Inflammatory macrophage (primary cell): ENCODE measurements around the gene MEAF6.
"Not testable (repeated sequence)": the region's sequence is repeated elsewhere in the genome, so short reads cannot be mapped to it uniquely, and the experiment has no call there.

Source experiments
- DNase-seq, 2 donors: peaks; one replicate each; pipeline ENCODE4 v3.0.0-alpha.2; 2020 to 2022

The MEAF6 gene

DNA sequence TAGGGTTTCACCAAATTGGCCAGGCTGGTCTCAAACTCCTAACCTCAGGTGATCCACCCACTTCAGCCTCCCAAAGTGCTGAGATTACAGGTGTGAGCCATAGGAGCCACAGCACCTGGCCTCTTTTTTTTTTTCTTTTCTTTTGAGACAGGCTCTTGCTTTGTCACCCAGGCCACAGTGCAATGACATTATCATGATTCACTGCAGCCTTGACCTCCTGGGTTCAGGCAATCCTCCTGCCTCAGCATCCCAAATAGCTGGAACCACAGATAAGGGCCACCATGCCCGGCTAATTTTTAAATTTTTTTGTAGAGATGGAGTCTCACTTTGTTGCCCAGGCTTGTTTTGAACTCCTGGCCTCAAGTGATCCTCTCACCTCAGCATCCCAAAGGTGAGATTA lies 15.3 kb upstream of the MEAF6 start:
- not testable (repeated sequence) for DNase-seq

DNA sequence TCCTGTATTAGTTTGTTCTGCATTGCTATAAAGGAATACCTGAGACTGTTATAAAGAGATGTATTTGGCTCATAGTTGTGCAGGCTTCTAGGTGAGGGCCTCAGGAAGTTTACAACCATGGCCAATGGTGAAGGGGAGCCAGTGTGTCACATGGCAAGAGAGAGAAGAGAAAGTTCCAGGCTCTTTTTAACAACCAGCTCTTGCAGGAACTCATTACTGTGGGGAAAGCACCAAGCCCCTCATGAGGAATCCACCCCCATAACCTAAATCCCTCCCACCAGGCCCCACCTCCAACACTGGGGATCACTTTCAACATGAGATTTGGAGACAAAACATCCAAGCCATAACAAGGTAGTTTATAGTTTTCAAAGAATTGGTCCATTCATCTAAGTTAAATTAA lies 5.0 kb upstream of the MEAF6 start:
- no peak for DNase-seq

DNA sequence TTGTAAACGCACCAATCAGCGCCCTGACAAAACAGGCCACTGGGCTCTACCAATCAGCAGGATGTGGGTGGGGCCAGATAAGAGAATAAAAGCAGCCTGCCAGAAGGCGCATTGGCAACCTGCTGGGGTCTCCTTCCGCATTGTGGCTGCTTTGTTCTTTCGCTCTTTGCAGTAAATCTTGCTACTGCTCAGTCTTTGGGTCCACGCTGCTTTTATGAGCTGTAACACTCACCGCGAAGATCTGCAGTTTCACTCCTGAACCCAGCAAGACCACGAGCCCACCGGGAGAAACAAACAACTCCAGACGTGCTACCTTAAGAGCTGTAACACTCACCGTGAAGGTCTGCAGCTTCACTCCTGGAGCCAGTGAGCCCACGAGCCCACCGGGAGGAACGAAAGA lies 4.4 kb upstream of the MEAF6 start:
- not testable (repeated sequence) for DNase-seq

DNA sequence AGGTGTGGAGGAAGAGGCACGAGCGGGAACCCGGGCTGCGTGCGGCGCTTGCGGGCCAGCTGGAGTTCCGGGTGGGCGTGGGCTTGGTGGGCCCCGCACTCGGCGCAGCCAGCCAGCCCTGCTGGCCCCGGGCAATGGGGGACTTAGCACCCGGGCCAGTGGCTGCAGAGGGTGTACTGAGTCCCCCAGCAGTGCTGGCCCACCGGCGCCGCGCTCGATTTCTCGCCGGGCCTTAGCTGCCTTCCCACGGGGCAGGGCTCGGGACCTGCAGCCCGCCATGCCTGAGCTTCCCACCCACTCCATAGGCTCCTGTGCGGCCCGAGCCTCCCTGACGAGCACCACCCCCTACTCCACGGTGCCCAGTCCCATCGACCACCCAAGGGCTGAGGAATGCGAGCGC lies 3.7 kb upstream of the MEAF6 start:
- DNase-seq, result not testable (repeated sequence)

DNA sequence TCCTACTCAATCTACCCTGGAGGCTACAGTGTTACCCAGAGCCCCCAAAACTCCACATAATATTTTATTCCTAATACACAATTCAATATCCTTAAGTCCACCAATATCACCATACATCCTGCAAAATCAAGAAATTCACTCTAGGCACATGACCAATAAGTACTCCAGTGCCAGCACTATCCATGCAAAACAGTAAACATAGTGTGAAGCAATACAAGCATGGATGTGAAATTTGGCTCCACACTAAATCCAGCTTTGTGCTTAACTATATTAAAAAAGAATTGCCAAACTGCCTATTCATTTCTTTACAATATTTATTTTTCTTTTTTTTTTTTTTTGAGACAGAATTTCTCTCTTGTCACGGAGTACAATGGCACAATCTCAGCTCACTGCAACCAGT lies 3.0 kb upstream of the MEAF6 start:
- DNase-seq, result no peak

DNA sequence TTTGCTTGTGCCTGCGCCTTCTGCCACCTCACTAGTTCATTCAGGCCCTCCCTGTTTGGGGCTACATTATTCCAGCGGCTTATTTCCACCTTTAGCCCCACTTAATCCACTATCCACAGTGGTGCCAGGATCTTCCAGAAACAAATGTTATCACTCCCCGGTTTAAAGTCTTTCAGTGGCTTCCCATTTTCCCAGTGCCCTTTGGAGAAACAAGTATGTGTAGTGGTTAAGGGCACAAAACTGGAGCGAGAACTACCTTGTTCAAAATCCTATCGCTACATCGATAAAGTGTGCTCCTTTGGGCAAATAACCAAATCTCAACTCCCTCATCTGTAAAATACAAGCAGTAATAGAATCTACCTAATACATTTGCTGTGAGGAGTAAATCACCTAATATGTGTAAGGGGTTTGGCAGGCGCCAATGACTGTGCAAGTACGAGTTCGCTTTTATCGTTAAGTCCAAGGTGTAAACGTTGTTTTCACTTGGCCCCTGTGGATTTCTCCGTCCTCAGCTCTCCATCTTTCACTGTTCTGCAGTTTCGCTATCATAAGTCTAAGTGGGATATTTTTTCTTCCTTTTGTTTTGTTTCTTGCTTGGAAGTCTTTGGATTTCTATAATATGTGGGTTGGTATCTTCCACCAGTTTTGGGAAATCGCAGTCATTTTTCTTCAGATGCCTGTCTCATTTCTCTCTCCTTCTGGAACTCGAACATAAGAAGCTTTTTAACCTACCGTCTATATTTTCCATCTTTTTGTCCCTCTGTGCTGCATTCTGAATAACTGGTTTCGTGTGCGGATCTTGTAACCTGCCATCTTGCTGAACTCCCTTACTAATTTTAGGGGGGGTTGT lies 844 bp upstream of the MEAF6 start:
- DNase-seq, result no peak

DNA sequence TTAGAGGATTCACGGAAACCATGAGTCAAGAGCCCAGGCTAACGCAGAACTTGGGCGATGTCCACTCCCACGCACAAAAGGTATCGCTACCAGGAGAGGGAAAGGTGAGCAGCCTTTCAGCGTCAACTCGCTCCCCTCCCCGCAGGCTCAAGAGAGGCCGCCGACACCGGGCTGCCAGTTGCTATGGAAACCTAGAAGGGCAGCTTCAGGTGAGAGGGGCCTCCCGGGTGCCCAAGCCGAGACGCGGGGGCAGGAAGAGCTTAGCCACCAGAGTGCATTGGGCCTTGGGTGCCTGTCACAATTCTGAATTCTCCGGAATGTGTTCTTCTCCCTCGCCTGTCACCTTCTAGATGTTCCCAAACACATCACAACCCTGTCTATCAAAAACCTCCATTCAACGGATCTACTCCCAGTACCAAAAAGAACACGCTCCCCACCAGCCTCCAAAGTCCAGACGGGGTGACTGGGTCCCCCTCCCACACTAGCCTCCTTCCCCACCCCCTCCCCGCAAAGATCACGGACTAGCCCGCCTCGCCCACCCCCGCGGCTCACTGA lies 694 bp downstream of the MEAF6 start:
- no peak for DNase-seq

DNA sequence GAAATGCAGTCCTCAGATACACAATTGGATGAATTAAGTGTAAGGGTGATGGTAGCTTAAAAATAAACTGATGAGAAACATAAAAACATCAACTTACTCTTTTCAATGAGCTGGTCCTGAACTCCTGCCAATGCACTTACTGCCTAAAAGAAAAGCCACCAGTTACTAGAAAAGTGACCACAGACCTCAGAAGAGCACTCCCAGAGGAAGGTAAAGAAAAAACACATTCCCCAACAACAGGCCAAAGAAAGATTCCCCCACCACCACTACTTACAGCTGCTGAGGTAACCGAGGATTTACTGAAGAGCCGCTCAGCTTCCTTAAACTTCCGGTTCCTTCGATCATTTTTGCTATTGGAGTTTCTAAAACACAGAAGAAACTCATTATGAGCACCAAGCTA lies 5.4 kb downstream of the MEAF6 start:
- DNase-seq, result no peak

DNA sequence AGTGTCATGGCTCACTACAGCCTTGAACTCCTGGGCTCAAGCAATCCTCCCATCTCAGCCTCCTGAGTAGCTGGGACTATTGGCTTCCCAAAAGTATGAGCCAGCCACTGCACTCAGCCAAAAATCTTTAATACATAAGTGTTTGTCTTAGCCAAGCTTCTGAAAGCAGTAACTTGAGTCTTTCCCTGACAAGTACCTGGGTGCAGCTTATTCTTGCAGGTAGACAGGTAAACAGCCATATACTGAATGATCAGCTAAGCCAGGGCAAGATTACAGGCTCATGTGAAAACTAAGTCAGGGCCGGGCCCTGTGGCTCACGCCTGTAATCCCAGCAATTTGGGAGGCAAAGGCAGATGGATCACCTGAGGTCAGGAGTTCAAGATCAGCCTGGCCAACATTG lies 7.8 kb downstream of the MEAF6 start:
- no peak for DNase-seq

DNA sequence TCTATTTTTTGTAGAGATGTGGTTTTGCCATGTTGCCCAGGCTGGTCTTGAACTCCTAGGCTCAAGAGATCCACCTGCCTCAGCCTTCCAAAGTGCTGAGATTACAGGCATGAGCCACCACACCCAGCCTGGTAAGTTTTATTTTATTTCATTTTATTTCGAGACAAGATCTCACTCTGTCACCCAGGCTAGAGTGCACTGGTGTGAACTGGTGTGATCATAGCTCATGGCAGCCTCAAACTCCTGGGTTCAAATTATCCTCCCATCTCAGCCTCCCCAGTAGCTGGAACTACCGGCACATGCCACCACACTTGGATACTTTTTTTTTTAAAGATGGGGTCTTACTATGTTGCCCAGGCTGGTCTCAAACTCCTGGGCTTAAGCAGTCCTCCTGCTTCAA lies 11.8 kb downstream of the MEAF6 start:
- DNase-seq, result not testable (repeated sequence)

DNA sequence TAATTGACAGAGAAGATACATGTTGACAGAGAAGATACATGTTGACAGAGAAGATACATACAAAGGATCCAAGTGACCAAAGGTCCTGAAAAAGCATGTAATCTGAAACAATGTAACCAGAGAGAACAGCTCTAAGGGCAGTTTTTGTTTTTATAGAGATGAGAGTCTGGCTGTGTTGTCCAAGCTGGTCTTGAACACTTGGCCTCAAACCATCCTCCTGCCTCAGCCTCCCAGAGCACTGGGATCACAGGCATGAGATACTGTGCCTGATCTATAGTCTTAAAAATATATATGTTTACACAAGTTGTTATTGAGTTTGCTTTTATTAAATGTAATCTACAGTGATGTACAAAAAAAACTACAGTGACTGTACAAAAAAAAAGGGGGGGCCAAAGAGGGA lies 12.5 kb downstream of the MEAF6 start:
- DNase-seq, result no peak

DNA sequence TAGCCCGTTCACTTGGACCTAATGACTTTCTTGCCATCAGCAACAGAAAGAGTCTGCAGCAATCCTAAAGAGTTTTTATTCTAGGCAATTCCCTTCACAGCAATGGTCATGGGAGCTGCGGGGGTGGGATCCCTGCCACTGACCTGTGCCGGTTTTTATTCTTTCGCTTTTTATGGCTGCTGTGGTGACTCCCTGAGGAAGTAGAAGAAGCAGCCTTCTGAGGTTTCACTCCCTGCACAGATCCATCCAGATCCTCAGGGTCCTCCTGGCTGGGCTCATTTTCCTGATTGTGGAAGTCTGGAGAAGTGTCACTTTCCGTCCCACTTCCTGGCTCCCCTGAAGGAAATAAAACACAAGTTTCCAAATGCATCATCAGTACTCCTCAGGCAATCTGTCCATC lies 12.9 kb downstream of the MEAF6 start:
- DNase-seq, result no peak

DNA sequence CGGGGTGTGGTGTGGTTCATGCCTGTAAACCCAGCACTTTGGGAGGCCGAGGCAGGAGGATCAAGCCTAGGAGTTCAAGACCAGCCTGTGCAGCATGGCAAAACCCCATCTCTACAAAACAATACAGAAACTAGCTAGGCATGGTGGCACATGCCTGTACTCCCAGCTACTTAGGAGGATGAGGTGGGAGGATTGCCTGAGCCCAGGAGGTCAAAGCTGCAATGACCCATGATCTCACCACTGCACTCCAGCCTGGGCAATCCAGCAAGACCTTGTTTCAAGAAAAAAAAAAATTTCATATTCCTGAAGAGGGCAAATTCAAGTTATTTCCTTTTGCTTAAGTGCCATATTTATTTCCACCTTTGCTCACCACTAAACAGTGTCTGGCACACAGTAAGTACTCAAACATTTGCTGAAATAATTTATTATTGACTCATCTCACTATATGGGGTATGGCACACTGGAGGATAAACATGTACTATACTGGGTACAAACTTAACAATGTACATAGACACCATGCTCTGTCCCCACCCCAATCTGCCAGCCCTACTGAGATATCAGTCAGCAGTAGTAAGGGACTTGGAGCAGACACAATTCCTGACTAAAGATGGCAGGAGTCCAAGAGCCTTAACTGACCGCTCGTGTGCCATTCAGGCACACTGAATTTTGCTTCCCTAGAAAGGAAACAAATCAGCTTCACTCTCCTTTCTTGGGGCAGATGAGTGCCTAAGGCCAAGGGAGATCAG lies 15.5 kb downstream of the MEAF6 start:
- DNase-seq, result no peak

DNA sequence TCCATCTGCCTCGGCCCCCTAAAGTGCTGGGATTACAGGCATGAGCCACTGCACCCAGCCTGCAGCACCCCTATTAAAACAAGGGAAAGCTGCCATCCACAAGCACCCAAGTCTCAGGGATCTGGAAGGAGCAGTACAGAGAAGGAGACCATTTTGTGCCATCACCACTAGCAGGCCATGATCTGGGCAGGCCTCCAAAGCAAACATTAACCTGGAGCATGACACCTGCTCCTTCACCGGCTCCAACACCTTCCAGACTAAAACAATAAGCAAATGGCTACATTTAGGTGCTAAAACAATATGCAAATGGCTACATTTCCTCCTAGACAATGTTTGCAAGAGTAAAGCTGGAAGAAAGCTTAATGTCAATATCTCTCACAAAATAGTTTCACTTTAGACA lies 16.7 kb downstream of the MEAF6 start:
- no peak for DNase-seq

DNA sequence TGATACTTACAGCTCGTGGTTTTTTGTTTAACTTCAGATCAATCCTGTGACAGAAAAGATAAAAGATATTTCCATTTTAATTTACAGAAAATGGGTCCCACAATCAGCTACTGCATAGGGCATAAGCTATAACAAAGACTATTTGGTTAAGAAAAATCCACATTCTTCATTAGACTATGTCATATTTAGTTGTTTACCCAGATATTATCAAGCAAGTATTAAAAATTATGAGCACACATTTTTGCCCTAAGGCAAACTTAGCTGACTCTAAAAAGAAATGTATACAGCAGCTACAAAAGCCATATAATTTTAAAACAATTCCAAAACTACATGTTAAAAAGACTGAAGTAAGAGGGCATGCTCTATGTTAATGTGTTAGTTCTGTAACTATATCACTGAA lies 18.7 kb downstream of the MEAF6 start:
- DNase-seq, result no peak

DNA sequence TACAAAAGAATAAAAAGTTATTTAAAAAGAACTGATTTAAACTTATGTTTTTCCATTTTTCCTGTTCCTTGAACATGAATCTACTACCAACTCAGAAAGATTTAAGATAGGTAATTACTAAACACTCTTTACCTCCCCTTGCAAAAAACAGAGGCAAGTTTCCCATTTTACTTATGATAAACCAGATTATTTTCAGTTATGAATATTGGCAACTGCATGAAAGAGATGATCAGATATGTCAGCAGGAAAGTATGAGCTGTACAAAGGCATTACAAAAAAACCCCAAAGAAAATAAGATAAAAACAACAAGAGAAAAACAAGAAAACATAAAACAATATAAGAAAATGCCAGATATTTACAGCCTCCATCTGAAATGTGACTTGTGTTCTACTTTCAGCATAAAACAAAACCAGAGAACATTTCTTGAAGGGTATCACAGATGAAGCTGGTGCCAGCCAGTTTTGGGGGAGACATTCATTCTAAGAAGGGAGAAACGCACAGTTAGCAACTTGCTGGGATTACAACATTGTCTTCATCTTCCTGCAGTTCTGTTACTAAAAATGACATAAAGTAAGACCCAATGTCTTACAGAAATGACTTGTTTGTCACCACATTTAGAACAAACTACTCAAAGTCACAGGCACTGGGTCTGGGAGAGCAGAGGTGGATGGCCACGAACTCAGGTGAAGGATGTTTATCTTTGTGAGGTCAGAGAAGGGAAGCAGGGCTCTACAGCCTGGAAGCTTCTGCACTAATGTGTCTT lies 21.0 kb downstream of the MEAF6 start:
- DNase-seq, result no peak

DNA sequence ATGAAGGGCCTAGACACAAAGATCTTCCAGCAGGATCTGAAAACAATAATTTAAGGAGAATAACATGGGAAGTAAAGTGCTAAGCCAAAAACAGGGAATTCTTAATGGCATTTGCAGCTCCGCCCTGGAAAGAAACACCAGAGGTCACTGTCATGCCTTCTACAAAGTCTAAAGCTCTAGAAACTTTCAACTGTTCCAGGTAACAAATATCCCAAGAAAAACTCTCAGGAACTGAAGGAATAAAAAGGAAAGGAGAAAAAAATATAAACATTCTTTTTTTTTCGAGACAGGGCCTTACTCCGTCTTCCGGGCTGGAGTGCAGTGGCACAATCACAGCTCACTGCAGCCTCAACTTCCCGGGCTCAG lies 27.0 kb downstream of the MEAF6 start:
- no peak for DNase-seq

DNA sequence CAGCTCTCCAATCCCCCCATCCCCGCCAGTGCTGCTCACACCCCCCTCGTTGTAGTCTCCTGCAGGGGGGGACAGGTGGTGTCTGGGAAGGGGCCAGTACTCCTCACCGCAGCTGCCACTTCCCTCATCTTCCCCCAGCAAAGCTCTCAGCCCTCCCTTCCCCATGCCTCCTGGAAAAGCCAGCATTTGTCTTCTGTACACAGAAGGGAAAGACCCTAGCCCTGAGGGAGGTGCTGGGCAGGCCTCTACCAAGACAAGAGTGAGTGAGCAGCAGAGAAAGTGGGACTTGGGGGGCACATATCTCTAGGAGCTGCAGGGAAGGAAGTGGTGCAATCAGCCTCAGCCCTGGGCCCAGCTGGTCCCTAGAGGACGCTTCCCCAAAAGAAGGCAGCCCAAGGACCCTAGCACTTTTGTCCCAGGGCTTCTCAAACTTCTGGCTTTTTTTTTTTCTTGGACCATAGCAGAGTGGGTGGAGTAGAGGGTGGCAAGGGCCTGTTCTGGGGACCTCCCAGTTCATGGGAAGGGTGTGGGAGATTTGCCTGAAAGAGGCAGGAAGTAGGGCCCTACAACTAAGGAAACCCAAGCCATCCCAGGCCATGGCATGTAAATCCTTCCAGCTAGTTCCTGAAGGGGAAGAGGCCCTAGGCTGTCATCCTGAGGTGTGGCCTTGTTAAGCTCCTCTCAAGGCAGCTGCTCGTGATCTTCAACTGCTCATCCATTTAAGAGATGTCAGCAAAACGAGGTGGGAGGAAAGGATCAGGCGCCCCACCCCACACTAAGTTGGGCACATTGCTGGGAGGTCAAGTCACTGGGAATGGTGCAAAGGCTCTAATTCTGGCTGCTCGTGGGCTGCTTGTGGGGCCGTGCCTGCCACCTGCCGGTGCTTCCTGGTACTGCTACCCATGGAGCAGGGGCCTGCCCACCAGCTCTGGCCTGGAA lies 27.6 kb downstream of the MEAF6 start:
- DNase-seq, result peak; percentile 76 to 89

DNA sequence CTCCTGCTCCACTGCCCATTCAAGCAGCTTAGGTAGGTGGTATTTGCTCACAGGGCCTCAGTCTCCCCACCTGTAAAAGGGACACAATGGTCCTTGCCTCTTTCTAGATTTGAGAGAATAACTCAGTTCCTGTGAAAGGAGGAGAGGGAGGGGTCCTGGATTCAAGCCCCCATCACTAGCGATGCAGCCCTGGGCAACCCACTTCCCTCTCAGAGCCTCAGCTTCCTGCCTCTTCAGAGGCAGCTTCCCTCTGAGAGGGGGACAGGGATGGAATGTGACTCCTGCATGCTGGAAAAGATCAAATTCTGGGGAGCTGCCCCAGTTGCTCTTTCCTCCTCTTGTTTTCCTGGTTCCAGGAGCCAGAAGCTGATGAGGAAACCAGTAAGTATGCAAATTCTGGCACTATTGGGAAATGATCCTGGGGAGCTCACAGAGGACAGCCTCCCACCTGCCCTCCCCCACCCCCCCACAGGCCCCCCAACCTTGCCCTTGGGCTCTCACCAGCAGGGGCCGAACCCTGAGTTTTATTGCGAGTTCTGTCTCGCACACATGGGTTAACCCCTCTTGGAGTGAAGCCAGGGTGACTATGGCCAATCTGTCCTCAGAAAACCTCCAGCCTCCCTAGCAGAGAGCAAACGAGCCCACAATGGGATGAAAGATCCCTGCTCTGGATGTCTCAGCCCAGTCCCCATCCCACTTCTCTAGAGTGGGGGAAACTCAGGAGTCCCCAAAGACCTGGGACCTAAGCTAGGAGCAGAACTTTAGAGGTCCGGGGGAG lies 28.5 kb downstream of the MEAF6 start:
- peak in 1 of 2 donors; percentile 7 for DNase-seq

DNA sequence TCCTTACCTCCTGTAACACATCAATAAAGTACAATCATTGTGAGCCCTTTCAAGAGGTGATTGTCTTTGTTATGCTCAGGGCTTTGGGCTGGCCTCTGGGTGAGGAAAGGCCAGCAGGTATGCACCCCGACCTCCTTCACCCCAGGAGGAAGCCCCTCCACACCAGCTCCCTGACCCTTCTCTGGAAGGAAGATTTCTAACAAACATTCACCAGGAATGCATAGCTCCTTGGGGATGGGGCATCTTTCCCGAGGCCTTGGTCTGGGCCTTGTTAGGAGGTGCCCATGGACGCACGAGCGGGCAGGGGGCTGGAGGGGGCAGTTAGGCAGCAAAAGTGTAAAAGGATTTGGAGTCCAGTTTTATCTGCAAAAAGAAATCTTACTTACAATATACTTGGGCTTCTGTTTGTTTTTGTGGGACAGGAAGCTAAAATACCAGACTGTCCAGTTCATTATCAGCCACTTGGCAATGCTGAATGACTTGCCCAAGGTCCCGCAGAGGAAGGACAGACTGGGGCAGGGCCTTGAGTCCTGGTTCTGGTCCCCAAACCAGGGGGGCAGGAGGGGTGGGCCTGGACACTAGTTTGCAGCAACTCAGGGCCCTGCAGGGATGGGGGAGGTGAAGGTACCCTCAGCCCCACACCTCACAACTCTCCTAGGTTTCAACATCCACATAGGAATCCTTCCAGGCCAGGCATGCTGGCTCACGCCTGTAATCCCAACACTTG lies 30.1 kb downstream of the MEAF6 start:
- DNase-seq, result no peak
